Measurements from ENCODE around the gene PARVA.

GRCh38 chr11:12460466-12460865 is 83.1 kb downstream of the PARVA start:
- TF ChIP-seq CHD2 (IDR thresholded peaks at IDR 0.05; ENCODE audit: low read length, partially characterized antibody) (no peak), CTCF (IDR thresholded peaks at IDR 0.05) (no peak), POLR2A (IDR thresholded peaks at IDR 0.05; ENCODE audit: low read length) (no peak), GATA3 (IDR thresholded peaks at IDR 0.05; ENCODE audit: borderline replicate concordance) (no peak), HOXB13 (CRISPR knock-in tag; IDR thresholded peaks at IDR 0.05; ENCODE audit: low read depth) (no peak), BHLHE40 (IDR thresholded peaks at IDR 0.05; ENCODE audit: low read depth, low read length) (no peak), EP300 (IDR thresholded peaks at IDR 0.05) (no peak), RFX5 (IDR thresholded peaks at IDR 0.05) (no peak)

Data from A549 (cell line).